Activated naive CD8-positive, alpha-beta T cell treated with anti-CD3 and anti-CD28 coated beads, Interleukin-2, amount 10 ng/mL, durations not matched to agents 7 days and 5 days (primary cell): ENCODE measurements around the gene JCHAIN. TPM values are rescaled to one million over a fixed set of nuclear protein-coding genes. Genes with fewer than 3 reads are reported as not detected.
A peak's percentile ranks its signal among the peaks of the same experiment; 100 is the strongest.

ENCODE experiments used
- ATAC-seq: fragments of 150-1000 bp; cut with Tn5 transposase; one replicate; pipeline ENCODE4 v1.10.0; 2021; ENCODE audit warnings: low read depth, moderate library complexity
- POLR2A ChIA-PET: fragments of 350-600 bp; sonication (Branson Sonifier 250); formaldehyde crosslinking; loops from one replicate; lab custom pipeline; 2021; ENCODE audit warnings: antibody characterized with exemption; lab: Charles Lee
- DNase-seq: peaks from one replicate; pipeline ENCODE4 v3.0.0; 2021
- H3K27ac Mint-ChIP-seq: one replicate; pipeline ENCODE4 v1.8.0; 2022; ENCODE audit warnings: mild to moderate bottlenecking, mixed read lengths
- H3K27me3 Mint-ChIP-seq: one replicate; pipeline ENCODE4 v1.8.0; 2022; ENCODE audit warnings: mild to moderate bottlenecking, moderate library complexity, mixed read lengths
- H3K36me3 Mint-ChIP-seq: one replicate; pipeline ENCODE4 v1.8.0; 2021; ENCODE audit warnings: mild to moderate bottlenecking, mixed read lengths
- H3K4me1 Mint-ChIP-seq: one replicate; pipeline ENCODE4 v1.8.0; 2021; ENCODE audit warnings: mixed read lengths
- H3K4me3 Mint-ChIP-seq: one replicate; pipeline ENCODE4 v1.8.0; 2022; ENCODE audit warnings: mild to moderate bottlenecking, moderate library complexity, mixed read lengths
- H3K9me3 Mint-ChIP-seq: one replicate; pipeline ENCODE4 v1.8.0; 2021; ENCODE audit warnings: mixed read lengths
- total RNA-seq, 2 experiments: library from RNA; stranded (reverse); gene quantifications; one replicate each; pipeline ENCODE4 v1.2.3, GENCODE V29; 2021

JCHAIN gene
- total RNA-seq, result under 1 TPM in 1 of 2 experiments, not detected in 1; 0.60 TPM

DNA sequence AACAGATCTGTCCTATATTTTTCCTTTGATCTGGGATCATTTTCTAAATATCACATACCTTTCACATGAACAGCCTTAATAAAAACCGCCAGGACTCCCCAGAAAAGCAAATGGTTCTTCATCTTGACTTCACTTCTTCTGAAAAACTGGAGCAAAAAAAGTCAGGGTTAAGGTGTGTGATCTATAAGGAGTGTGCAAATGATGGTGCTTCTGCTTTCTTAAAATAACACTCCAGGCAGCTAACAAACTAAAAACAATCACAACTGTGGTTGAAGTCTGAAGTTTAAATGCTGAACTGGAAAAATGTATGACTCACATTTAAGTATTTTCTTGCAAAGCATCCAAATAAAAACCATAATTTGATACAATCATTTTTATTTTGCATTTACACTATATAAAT lies at the start of gene JCHAIN:
JCHAIN (minus strand) TSS at position 140 of the 400 bp plus-strand sequence; CDS start at position 122, 18 bp downstream.
- ATAC-seq, result no peak
- no peak for DNase-seq
- Mint-ChIP-seq H3K9me3 (no peaks in the 10 kb centered on the region), H3K4me1 (peaks cover 8% of the 10 kb centered on the region), H3K36me3 (no peaks in the 10 kb centered on the region), H3K27me3 (peaks cover 5% of the 10 kb centered on the region), H3K4me3 (no peak within 1 kb of the TSS), H3K27ac (no peak within 1 kb of the TSS)
- POLR2A ChIA-PET, result no interaction called here

GRCh38 chr4:70715097-70715496 lies 48.8 kb upstream of the JCHAIN start:
- DNase-seq (no peak), ATAC-seq (no peak)
- no peaks in the 10 kb centered on the region for H3K9me3 Mint-ChIP-seq
- peaks cover 23% of the 10 kb centered on the region for H3K4me1 Mint-ChIP-seq
- no peak overlapping the region for H3K4me3 Mint-ChIP-seq
- POLR2A ChIA-PET, result interaction anchor here (0.9 kb wide), 1 partner anchor 20 kb away, joined by 4 read pairs; no protein-coding TSS in a partner anchor
- H3K27ac Mint-ChIP-seq, result no peak overlapping the region
- H3K36me3 Mint-ChIP-seq, result peaks cover 5% of the 10 kb centered on the region
- H3K27me3 Mint-ChIP-seq, result no peaks in the 10 kb centered on the region

GRCh38 chr4:70714079-70714887 lies 48.0 kb upstream of the JCHAIN start:
- no peak for DNase-seq
- ATAC-seq, result no peak
- H3K4me1 Mint-ChIP-seq, result peaks cover 30% of the 10 kb centered on the region
- H3K4me3 Mint-ChIP-seq, result no peak overlapping the region
- POLR2A ChIA-PET, result interaction anchor here (0.6 kb wide), 1 partner anchor 23 kb away, joined by 3 read pairs; no protein-coding TSS in a partner anchor
- peaks cover 8% of the 10 kb centered on the region for H3K36me3 Mint-ChIP-seq
- no peaks in the 10 kb centered on the region for H3K27me3 Mint-ChIP-seq
- no peaks in the 10 kb centered on the region for H3K9me3 Mint-ChIP-seq
- no peak overlapping the region for H3K27ac Mint-ChIP-seq

DNA sequence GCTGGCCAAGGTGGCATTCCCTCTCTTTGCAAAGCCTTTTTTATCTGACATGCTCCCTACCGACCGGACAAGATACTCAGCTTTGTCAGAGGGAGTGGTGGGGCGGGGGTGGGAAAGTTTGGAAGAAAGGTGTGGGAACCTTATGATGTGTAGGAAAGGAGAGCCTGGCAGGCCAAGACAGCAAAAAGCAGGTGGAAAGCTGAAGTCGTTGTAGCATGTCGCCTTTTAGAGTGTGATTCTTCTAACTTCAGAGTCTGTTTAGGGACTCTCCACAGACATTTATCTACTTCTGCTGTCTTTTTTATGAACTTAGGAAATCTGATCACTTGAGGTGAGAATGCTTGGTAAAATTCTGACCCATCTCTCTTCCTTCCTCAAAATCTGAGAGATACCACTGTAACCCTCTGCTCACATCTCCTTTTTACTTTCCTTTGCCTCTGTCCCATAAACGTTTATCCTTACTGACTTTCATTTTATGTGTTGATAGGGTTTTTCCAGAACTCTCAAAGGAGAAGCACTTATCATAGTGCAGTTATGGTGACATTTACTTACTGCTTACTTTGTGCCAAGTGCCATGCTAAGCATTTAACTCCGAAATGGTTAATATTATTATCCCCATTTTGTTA lies 47.3 kb upstream of the JCHAIN start:
- Mint-ChIP-seq H3K27ac (no peak overlapping the region), H3K9me3 (no peaks in the 10 kb centered on the region), H3K36me3 (peaks cover 8% of the 10 kb centered on the region), H3K27me3 (no peaks in the 10 kb centered on the region), H3K4me3 (no peak overlapping the region), H3K4me1 (peaks cover 32% of the 10 kb centered on the region)
- ATAC-seq (no peak), DNase-seq (no peak)
- POLR2A ChIA-PET, result interaction anchor here (0.6 kb wide), 1 partner anchor 23 kb away, joined by 3 read pairs; no protein-coding TSS in a partner anchor

DNA sequence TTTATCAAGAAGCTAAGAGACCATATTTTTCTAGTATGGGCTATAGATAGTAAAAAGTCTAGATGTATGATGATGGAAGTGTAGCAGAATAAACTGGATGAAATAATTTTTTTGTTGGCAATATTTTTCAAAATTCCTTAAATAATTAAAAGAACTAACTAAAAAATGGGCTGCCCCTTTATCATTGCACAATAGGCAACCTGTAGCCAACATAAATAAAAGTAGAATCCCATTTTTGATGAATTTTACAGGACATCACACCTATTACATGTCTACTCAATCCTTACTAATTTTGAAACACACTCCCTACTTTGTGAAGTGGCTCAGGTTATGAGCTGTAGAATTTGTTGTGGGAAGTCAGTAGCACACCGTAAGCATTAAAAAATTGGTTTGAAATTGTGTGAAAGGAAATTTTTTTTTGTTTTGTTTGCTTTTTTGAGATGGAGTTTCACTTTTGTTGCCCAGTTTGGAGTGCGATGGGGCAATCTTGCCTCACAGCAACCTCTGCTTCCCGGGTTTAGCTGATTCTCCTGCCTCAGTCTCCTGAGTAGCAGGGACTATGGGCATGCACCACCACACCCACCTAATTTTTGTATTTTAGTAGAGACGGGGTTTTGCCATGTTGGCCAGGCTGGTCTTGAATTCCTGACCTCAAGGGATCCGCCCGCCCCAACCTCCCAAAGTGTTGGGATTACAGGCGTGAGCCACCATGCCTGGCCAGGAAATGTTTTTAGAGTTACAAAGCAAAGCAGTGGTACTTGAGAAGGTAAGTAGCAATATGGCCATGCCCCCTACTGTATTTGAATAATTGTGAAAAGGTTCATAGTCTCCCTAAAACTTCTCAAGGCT lies 46.5 kb upstream of the JCHAIN start:
- no peaks in the 10 kb centered on the region for H3K9me3 Mint-ChIP-seq
- POLR2A ChIA-PET, result interaction anchor here (0.6 to 1.1 kb wide), 2 partner anchors 22 kb away, joined by 3 read pairs; no protein-coding TSS in a partner anchor

GRCh38 chr4:70712150-70712549 lies 45.8 kb upstream of the JCHAIN start:
- POLR2A ChIA-PET, result interaction anchor here (1.1 kb wide), 1 partner anchor 22 kb away, joined by 3 read pairs; no protein-coding TSS in a partner anchor
- Mint-ChIP-seq H3K27me3 (no peaks in the 10 kb centered on the region), H3K4me1 (peaks cover 29% of the 10 kb centered on the region), H3K4me3 (no peak overlapping the region), H3K9me3 (no peaks in the 10 kb centered on the region), H3K36me3 (peaks cover 5% of the 10 kb centered on the region), H3K27ac (no peak overlapping the region)
- DNase-seq, result no peak
- no peak for ATAC-seq

More for the DNA sequence above, 46.5 kb upstream of the JCHAIN start:
- peaks cover 32% of the 10 kb centered on the region for H3K4me1 Mint-ChIP-seq
- H3K27ac Mint-ChIP-seq, result no peak overlapping the region
- H3K36me3 Mint-ChIP-seq, result peaks cover 8% of the 10 kb centered on the region
- no peak overlapping the region for H3K4me3 Mint-ChIP-seq
- no peak for ATAC-seq
- no peaks in the 10 kb centered on the region for H3K27me3 Mint-ChIP-seq
- no peak for DNase-seq

GRCh38 chr4:70711599-70711998 lies 45.3 kb upstream of the JCHAIN start:
- H3K27ac Mint-ChIP-seq, result no peak overlapping the region
- no peaks in the 10 kb centered on the region for H3K9me3 Mint-ChIP-seq
- H3K27me3 Mint-ChIP-seq, result no peaks in the 10 kb centered on the region
- peaks cover 31% of the 10 kb centered on the region for H3K4me1 Mint-ChIP-seq
- peak overlapping the region; percentile 0 for H3K4me3 Mint-ChIP-seq
- H3K36me3 Mint-ChIP-seq, result peaks cover 5% of the 10 kb centered on the region
- DNase-seq (no peak), ATAC-seq (no peak)
- POLR2A ChIA-PET, result interaction anchor here (1.1 kb wide), 1 partner anchor 23 kb away, joined by 3 read pairs; no protein-coding TSS in a partner anchor

- Mint-ChIP-seq H3K27ac (no peak overlapping the region), H3K27me3 (no peaks in the 10 kb centered on the region), H3K4me1 (peaks cover 40% of the 10 kb centered on the region), H3K9me3 (no peaks in the 10 kb centered on the region), H3K36me3 (peaks cover 5% of the 10 kb centered on the region), H3K4me3 (no peak overlapping the region)
- POLR2A ChIA-PET, result no interaction called here
- ATAC-seq (no peak), DNase-seq (no peak)
Measured at GRCh38 chr4:70709611-70710205, 43.4 kb upstream of the JCHAIN start.

DNA sequence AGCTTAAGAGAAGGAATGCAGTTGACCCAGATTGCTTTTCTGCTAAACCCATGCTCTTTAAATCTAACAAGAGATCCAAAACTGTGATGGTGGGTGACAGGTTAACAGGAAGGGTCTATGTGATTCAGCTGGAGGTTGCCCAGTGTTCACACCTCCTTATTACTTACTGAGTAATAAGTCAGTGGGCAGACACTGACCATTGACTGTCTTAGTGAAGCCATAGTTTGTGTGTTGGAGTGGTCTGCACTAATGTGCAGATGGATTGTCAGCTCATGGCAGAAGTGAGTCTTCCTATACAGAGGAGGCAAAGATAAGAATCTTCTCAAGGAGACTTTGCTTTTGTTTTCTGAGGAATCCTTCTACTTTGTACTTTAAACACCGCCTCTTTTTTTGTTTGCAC lies 40.2 kb upstream of the JCHAIN start:
- H3K4me1 Mint-ChIP-seq, result peaks cover 32% of the 10 kb centered on the region
- no peak for ATAC-seq
- DNase-seq, result no peak
- POLR2A ChIA-PET, result interaction anchor here (0.6 to 4.6 kb wide), 9 partner anchors 12 to 287 kb away, joined by 3 to 59 read pairs (median 5); partner anchors contain the start of genes DCK, GRSF1, RUFY3 and UTP3
- H3K9me3 Mint-ChIP-seq, result no peaks in the 10 kb centered on the region
- peak overlapping the region; percentile 92 for H3K4me3 Mint-ChIP-seq
- peaks cover 4% of the 10 kb centered on the region for H3K36me3 Mint-ChIP-seq
- H3K27ac Mint-ChIP-seq, result no peak overlapping the region
- no peaks in the 10 kb centered on the region for H3K27me3 Mint-ChIP-seq

GRCh38 chr4:70706044-70706461 lies 39.7 kb upstream of the JCHAIN start:
- H3K27me3 Mint-ChIP-seq, result no peaks in the 10 kb centered on the region
- no peak for ATAC-seq
- no peaks in the 10 kb centered on the region for H3K9me3 Mint-ChIP-seq
- peak overlapping the region; percentile 92 for H3K4me3 Mint-ChIP-seq
- peak overlapping the region; percentile 80 for H3K27ac Mint-ChIP-seq
- POLR2A ChIA-PET, result interaction anchor here (1.0 to 4.6 kb wide), 10 partner anchors 15 to 299 kb away, joined by 3 to 59 read pairs (median 5); partner anchors contain the start of genes DCK, GRSF1, RUFY3 and UTP3
- H3K36me3 Mint-ChIP-seq, result peaks cover 4% of the 10 kb centered on the region
- peaks cover 31% of the 10 kb centered on the region for H3K4me1 Mint-ChIP-seq
- DNase-seq, result no peak

DNA sequence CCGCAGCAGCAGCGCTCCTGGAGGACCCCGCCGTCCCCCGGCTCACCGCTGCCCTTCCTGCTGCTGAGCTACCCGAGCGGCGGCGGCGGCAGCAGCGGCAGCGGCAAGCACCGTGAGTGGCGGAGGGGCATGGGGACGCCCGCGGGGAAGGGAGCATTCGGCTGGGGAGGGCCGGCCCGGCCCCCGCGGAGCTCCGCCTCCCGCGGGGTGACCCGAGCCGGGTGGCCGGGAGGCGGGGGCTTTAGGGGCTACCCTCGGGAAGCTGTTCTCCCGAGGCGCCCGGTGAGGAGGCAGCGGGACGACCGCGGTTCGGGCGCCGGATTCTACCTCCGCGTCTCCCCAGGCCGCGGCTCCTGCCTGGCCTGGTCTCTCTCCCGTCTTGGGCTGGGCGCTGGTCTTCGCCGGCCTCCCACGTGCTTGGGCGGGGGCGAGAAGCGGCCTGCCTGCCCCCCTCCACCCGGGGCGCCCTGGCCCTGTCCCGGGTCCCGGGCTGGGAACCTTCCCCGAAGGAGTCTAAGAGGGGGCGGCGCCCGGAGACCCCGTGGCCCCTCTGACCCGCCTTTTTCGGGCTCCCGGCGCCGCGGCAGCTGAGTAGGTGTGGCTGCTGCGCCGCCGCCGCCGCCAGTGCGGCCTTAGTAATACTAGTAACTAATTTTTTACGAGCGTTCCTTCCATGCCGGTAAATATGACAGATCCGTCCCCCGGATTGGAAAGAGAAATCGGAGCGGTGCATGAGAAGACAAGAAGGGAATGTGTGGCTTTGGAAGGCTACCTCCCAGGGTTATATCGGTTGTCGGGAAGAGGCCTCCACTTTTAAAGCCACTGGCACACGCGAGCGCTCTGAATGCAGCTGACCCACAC lies 39.1 kb upstream of the JCHAIN start:
- Mint-ChIP-seq H3K27me3 (no peaks in the 10 kb centered on the region), H3K4me3 (peak overlapping the region; percentile 92), H3K4me1 (peaks cover 31% of the 10 kb centered on the region), H3K36me3 (peaks cover 4% of the 10 kb centered on the region), H3K9me3 (no peaks in the 10 kb centered on the region), H3K27ac (peak overlapping the region; percentile 80)
- ATAC-seq (peak; percentile 73), DNase-seq (peak; percentile 82)
- POLR2A ChIA-PET, result interaction anchor here (1.0 to 4.6 kb wide), 14 partner anchors 15 to 299 kb away, joined by 3 to 59 read pairs (median 5); partner anchors contain the start of genes DCK, GRSF1, MOB1B and RUFY3

DNA sequence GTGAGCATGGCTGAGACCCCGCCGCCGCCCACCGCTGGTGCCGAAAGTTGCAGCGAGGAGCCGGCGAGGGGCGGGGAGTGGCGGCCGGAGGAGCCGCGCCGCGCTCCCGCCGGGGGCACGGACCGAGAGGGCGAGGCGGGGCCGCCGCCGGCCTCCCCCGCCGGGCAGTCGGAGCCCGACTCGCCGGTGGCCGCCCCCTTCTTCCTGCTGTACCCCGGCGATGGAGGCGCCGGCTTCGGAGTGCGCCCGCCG lies 38.5 kb upstream of the JCHAIN start:
- Mint-ChIP-seq H3K27me3 (no peaks in the 10 kb centered on the region), H3K4me1 (peaks cover 29% of the 10 kb centered on the region), H3K36me3 (peaks cover 2% of the 10 kb centered on the region), H3K27ac (peak overlapping the region; percentile 45), H3K9me3 (no peaks in the 10 kb centered on the region), H3K4me3 (no peak overlapping the region)
- no peak for DNase-seq
- ATAC-seq, result no peak
- POLR2A ChIA-PET, result interaction anchor here (1.1 to 4.6 kb wide), 11 partner anchors 14 to 300 kb away, joined by 3 to 59 read pairs (median 6); partner anchors contain the start of genes DCK, GRSF1, MOB1B and RUFY3
